ENCODE data around the gene PDE6H.

GRCh38 chr12:14972816-14973215 lies at the start of gene PDE6H:
- TF ChIP-seq, protein P1, sequence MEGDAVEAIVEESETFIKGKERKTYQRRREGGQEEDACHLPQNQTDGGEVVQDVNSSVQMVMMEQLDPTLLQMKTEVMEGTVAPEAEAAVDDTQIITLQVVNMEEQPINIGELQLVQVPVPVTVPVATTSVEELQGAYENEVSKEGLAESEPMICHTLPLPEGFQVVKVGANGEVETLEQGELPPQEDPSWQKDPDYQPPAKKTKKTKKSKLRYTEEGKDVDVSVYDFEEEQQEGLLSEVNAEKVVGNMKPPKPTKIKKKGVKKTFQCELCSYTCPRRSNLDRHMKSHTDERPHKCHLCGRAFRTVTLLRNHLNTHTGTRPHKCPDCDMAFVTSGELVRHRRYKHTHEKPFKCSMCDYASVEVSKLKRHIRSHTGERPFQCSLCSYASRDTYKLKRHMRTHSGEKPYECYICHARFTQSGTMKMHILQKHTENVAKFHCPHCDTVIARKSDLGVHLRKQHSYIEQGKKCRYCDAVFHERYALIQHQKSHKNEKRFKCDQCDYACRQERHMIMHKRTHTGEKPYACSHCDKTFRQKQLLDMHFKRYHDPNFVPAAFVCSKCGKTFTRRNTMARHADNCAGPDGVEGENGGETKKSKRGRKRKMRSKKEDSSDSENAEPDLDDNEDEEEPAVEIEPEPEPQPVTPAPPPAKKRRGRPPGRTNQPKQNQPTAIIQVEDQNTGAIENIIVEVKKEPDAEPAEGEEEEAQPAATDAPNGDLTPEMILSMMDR (IDR thresholded peaks at IDR 0.05; ENCODE audit: low read length): no peak
- no peak for TF ChIP-seq EZH2phosphoT487 (IDR thresholded peaks at IDR 0.05; ENCODE audit: low read length)
- no peak for TF ChIP-seq EZH2 (optimal IDR thresholded peaks at IDR 0.05; ENCODE audit: low read depth, low read length)

All from MM.1S (cell line).